ENCODE results near the gene SSUH2.

The SSUH2 gene

DNA sequence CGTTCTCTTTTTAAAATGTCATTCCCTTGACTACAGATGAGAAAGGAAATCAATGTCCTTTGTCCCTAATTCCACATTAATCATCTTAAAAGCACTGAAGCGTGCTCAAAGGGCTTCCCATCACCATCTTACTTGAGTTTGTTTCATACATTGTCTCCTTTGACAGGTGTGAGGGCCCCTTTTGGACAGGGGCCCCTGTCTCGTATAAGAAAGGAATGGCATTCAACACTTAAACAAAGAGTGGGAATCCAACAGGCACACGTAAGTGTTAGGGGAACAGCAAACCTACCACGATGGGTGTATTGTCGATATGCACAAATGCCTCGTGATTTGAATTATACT is 5.0 kb downstream of the SSUH2 start:
- no peak overlapping the region for H3K27ac ChIP-seq
- TF ChIP-seq, protein P1, sequence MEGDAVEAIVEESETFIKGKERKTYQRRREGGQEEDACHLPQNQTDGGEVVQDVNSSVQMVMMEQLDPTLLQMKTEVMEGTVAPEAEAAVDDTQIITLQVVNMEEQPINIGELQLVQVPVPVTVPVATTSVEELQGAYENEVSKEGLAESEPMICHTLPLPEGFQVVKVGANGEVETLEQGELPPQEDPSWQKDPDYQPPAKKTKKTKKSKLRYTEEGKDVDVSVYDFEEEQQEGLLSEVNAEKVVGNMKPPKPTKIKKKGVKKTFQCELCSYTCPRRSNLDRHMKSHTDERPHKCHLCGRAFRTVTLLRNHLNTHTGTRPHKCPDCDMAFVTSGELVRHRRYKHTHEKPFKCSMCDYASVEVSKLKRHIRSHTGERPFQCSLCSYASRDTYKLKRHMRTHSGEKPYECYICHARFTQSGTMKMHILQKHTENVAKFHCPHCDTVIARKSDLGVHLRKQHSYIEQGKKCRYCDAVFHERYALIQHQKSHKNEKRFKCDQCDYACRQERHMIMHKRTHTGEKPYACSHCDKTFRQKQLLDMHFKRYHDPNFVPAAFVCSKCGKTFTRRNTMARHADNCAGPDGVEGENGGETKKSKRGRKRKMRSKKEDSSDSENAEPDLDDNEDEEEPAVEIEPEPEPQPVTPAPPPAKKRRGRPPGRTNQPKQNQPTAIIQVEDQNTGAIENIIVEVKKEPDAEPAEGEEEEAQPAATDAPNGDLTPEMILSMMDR (conservative IDR thresholded peaks at IDR 0.05) = no peak
- no peak for TF ChIP-seq ZFX (IDR thresholded peaks at IDR 0.05)

DNA sequence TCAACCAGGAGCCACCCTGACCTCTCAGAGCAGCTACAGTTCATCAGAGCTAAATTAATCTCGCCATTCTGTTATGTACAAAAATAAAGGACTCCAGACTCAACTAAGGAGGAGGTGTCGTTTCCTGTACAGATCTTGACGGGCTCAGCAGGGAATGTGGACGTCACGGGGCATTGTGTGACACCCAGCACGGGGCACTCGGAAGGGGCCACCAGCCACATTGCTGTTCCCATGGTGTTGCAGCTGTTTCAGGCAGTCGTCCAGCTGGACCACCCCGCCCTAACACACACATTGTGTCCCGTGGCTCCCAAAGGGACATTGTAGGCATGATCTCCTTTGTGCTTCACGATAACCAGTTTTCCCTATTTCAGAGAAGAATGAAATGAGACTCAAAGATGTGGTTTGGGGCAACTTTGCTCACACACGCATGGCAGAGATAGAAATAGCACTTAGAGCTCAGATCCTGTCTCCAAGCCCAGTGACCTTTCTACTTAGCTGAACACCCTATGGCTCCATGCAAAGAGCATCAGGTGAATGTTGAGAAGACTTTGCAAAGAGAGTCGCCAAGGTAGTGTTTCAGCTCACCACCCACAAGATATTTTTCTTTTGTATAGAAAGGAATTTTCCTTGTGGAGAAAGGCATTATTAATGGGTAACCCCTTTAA is 5.5 kb downstream of the SSUH2 start:
- H3K27ac ChIP-seq = no peak overlapping the region

DNA sequence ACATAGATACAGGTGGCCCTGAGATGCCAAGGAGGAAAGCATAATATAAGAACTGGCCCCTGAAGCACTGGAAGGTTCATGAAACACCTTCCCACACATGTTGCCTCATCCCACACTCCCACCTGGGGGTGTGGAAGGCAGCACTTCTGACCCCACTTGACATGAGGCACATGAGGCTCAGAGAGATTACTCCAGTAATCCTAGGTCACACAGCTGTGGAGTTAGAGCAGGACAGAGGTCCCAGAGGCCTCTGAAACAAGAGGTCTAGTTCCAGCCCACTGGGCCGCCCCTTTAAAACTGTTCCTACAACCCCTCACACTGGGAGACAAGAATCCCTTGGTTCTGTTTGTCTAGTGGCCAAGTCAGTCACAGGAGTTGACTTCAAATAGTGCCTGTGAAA is 7.2 kb downstream of the SSUH2 start:
- TF ChIP-seq, protein P1 (conservative IDR thresholded peaks at IDR 0.05) = no peak
- no peak for TF ChIP-seq ZFX (IDR thresholded peaks at IDR 0.05)
- no peak overlapping the region for H3K27ac ChIP-seq

More for the DNA sequence above, 5.5 kb downstream of the SSUH2 start:
- TF ChIP-seq, protein P1 (conservative IDR thresholded peaks at IDR 0.05) = no peak
- TF ChIP-seq ZFX (IDR thresholded peaks at IDR 0.05) = no peak

DNA sequence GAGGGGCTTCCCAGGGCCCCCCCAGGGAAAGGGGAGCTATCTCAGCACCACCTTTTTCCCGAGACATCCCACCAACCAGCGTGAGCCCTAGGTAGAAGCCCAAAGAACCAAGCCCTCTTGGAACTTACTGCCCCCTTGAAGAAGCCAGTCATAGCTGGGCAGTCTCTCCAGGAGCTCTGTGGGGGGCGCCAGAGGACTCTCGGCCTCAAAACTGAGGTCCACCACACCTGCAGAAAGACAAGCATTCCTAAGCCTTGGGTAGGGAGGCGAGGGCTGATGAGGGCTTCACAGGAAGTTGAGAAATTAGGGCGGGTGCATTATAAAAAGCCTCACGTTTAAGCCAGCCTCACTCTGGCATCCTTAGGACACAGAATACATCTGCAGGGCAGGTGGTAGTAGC is 9.0 kb downstream of the SSUH2 start:
- no peak overlapping the region for H3K27ac ChIP-seq
- no peak for TF ChIP-seq ZFX (IDR thresholded peaks at IDR 0.05)
- TF ChIP-seq, protein P1 (conservative IDR thresholded peaks at IDR 0.05) = no peak

DNA sequence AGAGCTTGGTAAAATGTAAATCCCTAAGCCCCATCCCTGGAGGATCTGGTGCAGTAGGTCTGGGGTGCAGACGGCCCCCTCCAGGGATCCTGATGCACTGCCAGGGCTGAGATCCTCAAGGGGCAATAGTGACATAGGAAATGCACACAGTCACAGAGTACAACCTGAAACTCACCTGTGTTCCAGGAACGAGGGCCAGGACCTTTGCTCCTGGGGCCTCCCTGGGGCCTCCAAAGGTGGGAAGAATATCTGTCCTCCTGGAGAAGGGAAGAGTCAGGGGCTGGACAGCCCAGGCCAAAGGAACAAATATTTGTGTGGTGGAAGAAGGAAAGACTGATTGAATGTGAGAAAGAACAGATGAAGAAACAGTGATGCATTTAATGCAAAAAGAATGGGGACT is 9.5 kb downstream of the SSUH2 start:
- H3K27ac ChIP-seq = no peak overlapping the region
- TF ChIP-seq, protein P1 (conservative IDR thresholded peaks at IDR 0.05) = no peak
- TF ChIP-seq ZFX (IDR thresholded peaks at IDR 0.05) = no peak

DNA sequence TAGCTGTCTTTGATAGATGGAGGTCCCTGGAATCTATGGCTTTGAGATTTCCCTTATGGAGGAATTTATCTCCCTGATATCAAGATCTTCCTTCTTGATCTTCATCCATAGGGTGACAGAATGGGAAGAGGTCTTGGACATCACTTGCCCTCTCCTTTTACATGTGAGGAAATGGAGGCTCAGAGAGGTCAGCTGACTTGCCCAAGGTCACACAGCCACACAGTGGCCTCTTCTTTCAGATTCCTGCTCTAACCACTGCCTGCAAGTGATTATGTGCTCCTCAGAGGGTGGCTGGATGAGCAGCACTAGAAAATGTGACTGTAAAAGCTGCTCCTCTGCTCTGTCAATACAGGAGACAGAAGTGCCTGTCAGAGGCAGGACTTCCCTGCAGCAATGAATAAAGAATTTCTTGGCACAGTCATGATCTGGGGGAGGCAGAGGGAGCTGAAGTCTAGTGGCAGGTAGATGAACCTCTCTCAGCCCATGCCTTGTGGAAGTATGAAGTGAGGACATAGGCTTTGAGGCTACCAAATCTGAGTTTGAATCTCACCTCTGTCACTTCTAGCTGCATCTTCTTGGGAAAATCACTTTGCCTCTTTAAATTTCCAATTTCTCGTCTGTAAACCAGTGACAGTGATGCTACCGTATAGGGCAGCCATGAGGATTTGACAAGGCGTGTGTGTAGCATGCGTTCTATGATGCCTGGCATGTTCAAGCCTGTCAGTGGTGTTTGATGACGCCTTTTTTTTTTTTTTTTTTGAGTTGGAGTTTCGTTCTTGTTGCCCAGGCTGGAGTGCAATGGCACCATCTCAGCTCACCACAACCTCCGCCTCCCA is 12.0 kb downstream of the SSUH2 start:
- no peak overlapping the region for H3K27ac ChIP-seq
- TF ChIP-seq, protein P1 (conservative IDR thresholded peaks at IDR 0.05) = no peak
- TF ChIP-seq ZFX (IDR thresholded peaks at IDR 0.05) = no peak

DNA sequence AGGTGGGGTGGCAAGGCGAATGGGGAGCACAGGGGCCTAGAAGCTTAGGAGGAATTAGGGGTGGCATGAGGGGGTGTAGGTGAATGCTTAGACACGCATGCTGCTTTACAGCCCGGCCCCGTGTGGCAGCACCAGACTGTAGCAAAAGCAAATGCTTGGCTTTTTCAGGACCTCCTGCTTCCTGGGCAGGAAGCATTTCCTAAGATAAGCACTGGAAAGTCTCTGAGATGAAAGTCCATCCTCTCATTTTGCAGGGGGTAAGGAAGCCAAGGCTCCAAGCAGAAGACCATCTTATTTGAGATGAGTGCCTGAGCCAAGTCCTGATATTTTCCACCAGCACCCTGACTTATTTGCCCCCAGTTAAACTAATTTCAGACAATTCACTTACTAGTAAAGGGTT is 12.9 kb downstream of the SSUH2 start:
- no peak for TF ChIP-seq ZFX (IDR thresholded peaks at IDR 0.05)
- TF ChIP-seq, protein P1 (conservative IDR thresholded peaks at IDR 0.05) = no peak
- no peak overlapping the region for H3K27ac ChIP-seq

Measured in C4-2B (cell line).